CD14-positive monocyte (primary cell): ENCODE data around the gene ACRBP. TPM values are rescaled to one million over a fixed set of nuclear protein-coding genes. Genes with fewer than 3 reads are reported as not detected.

Experiments used
- DNase-seq, 3 donors: peaks; one replicate each; pipeline ENCODE4 v3.0.0-alpha.2; 2011 to 2022
- H2AFZ ChIP-seq: 2 replicates; pipeline ENCODE4 v1.6.0; 2012; ENCODE audit warnings: mild to moderate bottlenecking, low read depth, low read length, inconsistent platforms; ENCODE audit not compliant: insufficient read depth, poor library complexity, severe bottlenecking
- H3K27ac ChIP-seq, 2 donors: 1 replicate in 1 of 2; 2 replicates in 1 of 2; pipeline ENCODE4 v1.5.1; 2012 to 2013; ENCODE audit warnings: low read length in 2 of 2, control low read depth in 1 of 2, inconsistent platforms in 1 of 2, low read depth in 1 of 2, mild to moderate bottlenecking in 1 of 2
- H3K27me3 ChIP-seq, 2 donors: one replicate each; pipeline versions ENCODE4 v1.6.0 to v1.6.1; 2011 to 2013; ENCODE audit warnings: low read length in 2 of 2; ENCODE audit not compliant: control insufficient read depth in 2 of 2, insufficient read depth in 2 of 2
- H3K36me3 ChIP-seq, 2 donors: replicated peaks in 1 of 2; 1 replicate in 1 of 2; 2 replicates in 1 of 2; pipeline versions ENCODE4 v1.5.1 to v1.6.1; 2012 to 2013; ENCODE audit warnings: low read length in 2 of 2, control low read depth in 1 of 2, inconsistent platforms in 1 of 2, mild to moderate bottlenecking in 1 of 2; ENCODE audit not compliant: insufficient read depth in 2 of 2, control insufficient read depth in 1 of 2
- H3K4me1 ChIP-seq, 2 donors: 1 replicate in 1 of 2; 2 replicates in 1 of 2; pipeline versions ENCODE4 v1.5.1 to v1.6.1; 2012 to 2013; ENCODE audit warnings: low read length in 2 of 2, control low read depth in 1 of 2, inconsistent platforms in 1 of 2, mild to moderate bottlenecking in 1 of 2, moderate library complexity in 1 of 2; ENCODE audit not compliant: insufficient read depth in 2 of 2, control insufficient read depth in 1 of 2
- H3K4me2 ChIP-seq: replicated peaks from 2 replicates; pipeline ENCODE3; 2012; ENCODE audit warnings: low read length, moderate library complexity, mild to moderate bottlenecking; ENCODE audit not compliant: poor library complexity, severe bottlenecking; ENCODE audit errors: extremely low read depth
- H3K4me3 ChIP-seq, 3 experiments: fragments of 200-600 bp in 1 of 3; sonication (generic) in 1 of 3; replicated peaks in 1 of 3; 1 replicate in 2 of 3; 2 replicates in 1 of 3; pipeline ENCODE4 v1.5.1; 2011 to 2013; ENCODE audit warnings: low read length in 3 of 3, mild to moderate bottlenecking in 3 of 3, control low read depth in 2 of 3, low read depth in 2 of 3, inconsistent platforms in 1 of 3, moderate library complexity in 1 of 3
- H3K79me2 ChIP-seq: 2 replicates; pipeline ENCODE4 v1.6.0; 2012; ENCODE audit warnings: mild to moderate bottlenecking, control low read depth, inconsistent platforms, low read length, moderate library complexity; ENCODE audit not compliant: insufficient read depth
- H3K9ac ChIP-seq: 2 replicates; pipeline ENCODE4 v1.6.0; 2017; ENCODE audit warnings: low read length, mild to moderate bottlenecking; ENCODE audit not compliant: insufficient read depth, poor library complexity, severe bottlenecking
- H3K9me3 ChIP-seq, 2 donors: replicated peaks in 1 of 2; 1 replicate in 1 of 2; 2 replicates in 1 of 2; pipeline versions ENCODE4 v1.5.1 to v1.6.1; 2012 to 2013; ENCODE audit warnings: low read length in 2 of 2, control low read depth in 1 of 2; ENCODE audit not compliant: control insufficient read depth in 1 of 2, insufficient read depth in 1 of 2
- H4K20me1 ChIP-seq: 2 replicates; pipeline ENCODE4 v1.6.0; 2012; ENCODE audit warnings: mild to moderate bottlenecking, low read length, control low read depth, moderate library complexity; ENCODE audit not compliant: insufficient read depth
- H3K27ac Mint-ChIP-seq, 7 donors: one replicate each; pipeline ENCODE4 v1.8.0; 2020; ENCODE audit warnings: mild to moderate bottlenecking in 7 of 7, mixed read lengths in 7 of 7, moderate library complexity in 6 of 7, inconsistent platforms in 2 of 7
- H3K27me3 Mint-ChIP-seq, 3 donors: one replicate each; pipeline ENCODE4 v1.8.0; 2021 to 2022; ENCODE audit warnings: low read depth in 3 of 3, mild to moderate bottlenecking in 3 of 3, mixed read lengths in 3 of 3, moderate library complexity in 3 of 3, inconsistent platforms in 1 of 3
- H3K36me3 Mint-ChIP-seq, 2 donors: one replicate each; pipeline ENCODE4 v1.8.0; 2020; ENCODE audit warnings: mixed read lengths in 2 of 2, inconsistent platforms in 1 of 2, mild to moderate bottlenecking in 1 of 2
- H3K4me1 Mint-ChIP-seq: one replicate; pipeline ENCODE4 v1.8.0; 2020; ENCODE audit warnings: mild to moderate bottlenecking, mixed read lengths
- H3K4me3 Mint-ChIP-seq, 2 donors: one replicate each; pipeline ENCODE4 v1.8.0; 2020; ENCODE audit warnings: mild to moderate bottlenecking in 2 of 2, mixed read lengths in 2 of 2, moderate library complexity in 1 of 2
- H3K9me3 Mint-ChIP-seq, 7 donors: one replicate each; pipeline ENCODE4 v1.8.0; 2020 to 2022; ENCODE audit warnings: mixed read lengths in 7 of 7, mild to moderate bottlenecking in 6 of 7, moderate library complexity in 6 of 7, inconsistent platforms in 2 of 7
- WGBS: methylation state at CpG from one replicate; pipeline ENCODE4 v1.1.5; 2013; ENCODE audit warnings: missing lambda C conversion rate; ENCODE audit not compliant: insufficient coverage; 5-methylcytosine and 5-hydroxymethylcytosine counted together
- intact Hi-C, 2 donors: fragments of 100-400 bp; cut with micrococcal nuclease; formaldehyde crosslinking; loops; one replicate each; pipeline versions ENCODE4 v1.15.0 to v1.15.1; 2023
- polyA plus RNA-seq, 3 donors: library from polyadenylated mRNA; depleted of rRNA in 1 of 3; unstranded in 2 of 3; stranded (reverse) in 1 of 3; fragments of 300-500 nt in 2 of 3; fragments of >200 nt in 1 of 3; fragmentation: Illumina TruSeq in 2 of 3; gene quantifications; 1 replicate in 2 of 3; 2 replicates in 1 of 3; pipeline ENCODE4 v1.2.3, GENCODE V29; 2012 to 2021
- TF ChIP-seq, protein P1 (sequence below): fragments of 200-600 bp; IDR thresholded peaks from one replicate; pipeline ENCODE4 v1.8.0; 2022; ENCODE audit warnings: antibody characterized with exemption, mild to moderate bottlenecking

Gene ACRBP
- polyA plus RNA-seq, 3 donors: 10.2 to 28.3 (median 10.3) TPM

DNA sequence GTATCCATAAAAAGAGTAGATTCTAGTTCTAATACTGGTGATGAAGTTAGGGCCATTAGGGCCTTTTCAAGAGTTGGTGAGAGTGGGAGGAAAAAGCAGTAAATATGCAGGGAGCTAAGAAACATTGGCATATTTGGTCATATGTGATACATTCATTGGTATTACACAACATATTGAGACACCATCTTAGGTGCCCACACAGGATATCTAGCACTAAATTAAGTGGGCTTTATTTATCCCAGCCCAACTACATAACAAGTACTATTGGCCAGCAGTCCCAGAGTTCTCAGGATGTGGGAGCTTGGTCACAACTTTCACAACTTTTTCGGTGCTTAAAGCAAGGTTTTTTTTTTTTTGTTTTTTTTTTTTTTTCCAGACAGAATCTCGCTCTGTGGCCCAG, 17.7 kb upstream of the ACRBP start:
- no CpG with 5 or more reads among the region's 2 CpGs for WGBS

DNA sequence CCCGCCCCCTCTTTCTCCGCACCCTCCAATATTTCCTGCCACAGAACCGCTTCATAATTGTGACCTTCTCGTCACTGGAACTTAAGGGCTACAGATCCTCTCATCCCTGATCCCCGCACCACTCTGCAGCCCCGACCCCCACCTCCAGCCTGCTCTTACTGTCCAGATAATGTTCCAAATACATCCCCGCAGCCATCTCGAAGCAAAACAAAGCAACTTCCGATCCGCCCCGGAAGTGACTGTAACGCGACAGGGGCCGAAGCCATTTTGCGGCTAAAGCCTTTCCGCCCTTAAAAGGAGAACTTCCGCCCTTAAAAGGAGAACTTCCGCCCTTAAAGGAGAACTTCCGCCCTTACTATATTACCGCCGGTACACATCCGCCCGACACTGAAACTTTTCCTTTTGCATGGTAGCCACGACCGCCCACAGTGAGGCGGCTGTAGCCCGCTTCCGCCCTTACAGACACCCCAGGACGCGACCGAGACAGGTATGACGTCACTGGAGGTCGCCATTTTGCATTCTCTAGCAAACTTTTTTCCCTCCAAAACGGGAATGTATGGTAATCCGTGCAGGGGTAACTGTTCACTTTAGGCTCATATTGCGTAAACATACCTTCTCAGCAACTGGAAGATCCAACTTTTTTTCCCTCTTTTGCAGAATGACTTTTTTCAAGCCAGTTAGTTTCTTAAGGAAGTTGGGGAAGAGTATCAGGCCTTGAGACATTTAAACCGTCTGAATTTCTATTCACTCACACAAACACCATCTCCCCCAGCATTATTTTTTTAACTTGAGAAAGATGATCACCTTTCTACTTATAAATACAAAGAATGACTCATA, 15.9 kb upstream of the ACRBP start, which contains the start of gene ING4:
Gene ING4, minus strand, starts transcription at position 214 of the 837 bp plus-strand sequence. Its CDS starts 18 bp downstream, at position 196.
- H4K20me1 ChIP-seq: no peaks in the 10 kb centered on the region
- Mint-ChIP-seq H3K4me1 (peaks cover 34% of the 10 kb centered on the region), H3K9me3 (no peaks in the 10 kb centered on the region), H3K4me3 (peak within 1 kb of the TSS; percentile 88 to 100), H3K36me3 (peaks cover 31 to 40% of the 10 kb centered on the region in 2 donors), H3K27ac (peak within 1 kb of the TSS; percentile 89 to 100 (median 98)), H3K27me3 (peaks cover 0 to 1% (median 0%) of the 10 kb centered on the region in 3 donors)
- peak within 1 kb of the TSS; percentile 75 for H3K9ac ChIP-seq
- H2AFZ ChIP-seq: peak within 1 kb of the TSS; percentile 92
- H3K79me2 ChIP-seq: peaks cover 37% of the 10 kb centered on the region
- no peaks in the 10 kb centered on the region for H3K9me3 ChIP-seq
- TF ChIP-seq, protein P1, sequence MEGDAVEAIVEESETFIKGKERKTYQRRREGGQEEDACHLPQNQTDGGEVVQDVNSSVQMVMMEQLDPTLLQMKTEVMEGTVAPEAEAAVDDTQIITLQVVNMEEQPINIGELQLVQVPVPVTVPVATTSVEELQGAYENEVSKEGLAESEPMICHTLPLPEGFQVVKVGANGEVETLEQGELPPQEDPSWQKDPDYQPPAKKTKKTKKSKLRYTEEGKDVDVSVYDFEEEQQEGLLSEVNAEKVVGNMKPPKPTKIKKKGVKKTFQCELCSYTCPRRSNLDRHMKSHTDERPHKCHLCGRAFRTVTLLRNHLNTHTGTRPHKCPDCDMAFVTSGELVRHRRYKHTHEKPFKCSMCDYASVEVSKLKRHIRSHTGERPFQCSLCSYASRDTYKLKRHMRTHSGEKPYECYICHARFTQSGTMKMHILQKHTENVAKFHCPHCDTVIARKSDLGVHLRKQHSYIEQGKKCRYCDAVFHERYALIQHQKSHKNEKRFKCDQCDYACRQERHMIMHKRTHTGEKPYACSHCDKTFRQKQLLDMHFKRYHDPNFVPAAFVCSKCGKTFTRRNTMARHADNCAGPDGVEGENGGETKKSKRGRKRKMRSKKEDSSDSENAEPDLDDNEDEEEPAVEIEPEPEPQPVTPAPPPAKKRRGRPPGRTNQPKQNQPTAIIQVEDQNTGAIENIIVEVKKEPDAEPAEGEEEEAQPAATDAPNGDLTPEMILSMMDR: no peak
- intact Hi-C loops: loop anchor here (1.0 to 10.0 kb wide), 5 partner anchors 26 to 307 kb away; partner anchors contain the start of genes COPS7A (in 2 of the 2), ZNF384 (in 2 of the 2), CDCA3 (in 1 of the 2) and EMG1 (in 1 of the 2)
- peak; percentile 99 to 100 (median 100) for DNase-seq
- H3K36me3 ChIP-seq: peaks cover 18 to 33% of the 10 kb centered on the region in 2 donors
- H3K4me2 ChIP-seq: peak within 1 kb of the TSS; percentile 76
- no peaks in the 10 kb centered on the region for H3K27me3 ChIP-seq
- H3K4me1 ChIP-seq: peaks cover 17 to 37% of the 10 kb centered on the region in 2 donors
- H3K4me3 ChIP-seq: peak within 1 kb of the TSS; percentile 80 to 97 (median 88)
- peak within 1 kb of the TSS; percentile 34 to 93 for H3K27ac ChIP-seq
- WGBS: under 1% methylated on average over 32 of the region's 37 CpGs

More for the DNA sequence above, 17.7 kb upstream of the ACRBP start:
- no peaks in the 10 kb centered on the region for H3K27me3 ChIP-seq
- Mint-ChIP-seq H3K4me3 (no peak overlapping the region), H3K9me3 (no peaks in the 10 kb centered on the region), H3K27ac (peak overlapping the region in 3 of 7 donors; percentile 48 to 55 (median 54)), H3K27me3 (no peaks in the 10 kb centered on the region), H3K4me1 (peaks cover 34% of the 10 kb centered on the region), H3K36me3 (peaks cover 41 to 44% of the 10 kb centered on the region in 2 donors)
- TF ChIP-seq, protein P1: no peak
- peaks cover 35 to 40% of the 10 kb centered on the region in 2 donors for H3K36me3 ChIP-seq
- no peaks in the 10 kb centered on the region for H4K20me1 ChIP-seq
- no peak overlapping the region for H3K9ac ChIP-seq
- peak in 2 of 3 donors; percentile 10 to 20 for DNase-seq
- H3K27ac ChIP-seq: no peak overlapping the region
- H3K4me3 ChIP-seq: no peak overlapping the region
- intact Hi-C loops: loop anchor here in 1 of 2 donors (10.0 kb wide), 1 partner anchor 60 kb away; the partner anchor contains the start of gene COPS7A
- no peak overlapping the region for H2AFZ ChIP-seq
- no peaks in the 10 kb centered on the region for H3K9me3 ChIP-seq
- no peak overlapping the region for H3K4me2 ChIP-seq
- peaks cover 17 to 37% of the 10 kb centered on the region in 2 donors for H3K4me1 ChIP-seq
- peaks cover 28% of the 10 kb centered on the region for H3K79me2 ChIP-seq
